ENCODE results near the gene ZNF536.

ZNF536 gene

DNA sequence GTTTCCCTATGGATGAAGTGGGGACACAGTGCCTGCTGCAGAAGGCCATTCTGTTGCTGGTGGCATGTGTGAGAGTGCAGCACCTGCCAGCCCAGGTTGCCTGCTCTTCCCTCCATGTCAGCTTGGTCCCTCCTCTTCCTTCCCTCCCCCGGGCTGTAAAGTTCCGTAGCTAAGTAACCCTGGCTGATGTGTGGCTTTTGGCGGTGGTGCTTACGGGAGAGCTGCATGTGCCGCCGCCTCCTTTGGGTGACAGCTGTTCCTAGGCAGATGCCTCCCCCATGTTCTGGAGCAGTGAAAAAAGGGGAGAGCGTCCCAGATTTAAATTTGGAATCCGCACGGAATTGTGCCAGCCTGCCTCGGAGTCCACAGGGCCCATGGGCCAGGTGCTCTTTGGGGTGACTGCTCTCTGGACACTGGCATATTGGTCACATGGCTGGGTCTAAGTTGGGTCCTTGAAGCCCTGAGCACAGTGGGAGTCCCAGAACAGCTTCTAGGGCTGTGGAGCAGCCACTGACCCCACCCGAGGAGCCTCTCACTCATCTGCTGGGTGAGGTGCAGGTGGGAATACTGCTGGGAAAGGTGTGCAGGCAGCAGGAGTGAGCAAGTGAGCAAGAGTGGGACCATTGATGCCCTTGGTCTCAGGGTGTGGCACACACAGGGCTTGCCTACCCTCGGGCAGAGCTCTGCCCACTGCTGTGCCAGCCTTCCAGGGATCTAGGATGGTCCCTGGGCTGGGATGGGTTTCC is 33.1 kb upstream of the ZNF536 start:
- TF ChIP-seq, protein P1, sequence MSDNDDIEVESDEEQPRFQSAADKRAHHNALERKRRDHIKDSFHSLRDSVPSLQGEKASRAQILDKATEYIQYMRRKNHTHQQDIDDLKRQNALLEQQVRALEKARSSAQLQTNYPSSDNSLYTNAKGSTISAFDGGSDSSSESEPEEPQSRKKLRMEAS (IDR thresholded peaks at IDR 0.05; ENCODE audit: low read depth, low read length): no peak
- TF ChIP-seq POLR2A (IDR thresholded peaks at IDR 0.05; ENCODE audit: extremely low read depth, insufficient read length): no peak
- TF ChIP-seq MYC (IDR thresholded peaks at IDR 0.05; ENCODE audit: low read depth, low read length): no peak
- TF ChIP-seq, protein P2, sequence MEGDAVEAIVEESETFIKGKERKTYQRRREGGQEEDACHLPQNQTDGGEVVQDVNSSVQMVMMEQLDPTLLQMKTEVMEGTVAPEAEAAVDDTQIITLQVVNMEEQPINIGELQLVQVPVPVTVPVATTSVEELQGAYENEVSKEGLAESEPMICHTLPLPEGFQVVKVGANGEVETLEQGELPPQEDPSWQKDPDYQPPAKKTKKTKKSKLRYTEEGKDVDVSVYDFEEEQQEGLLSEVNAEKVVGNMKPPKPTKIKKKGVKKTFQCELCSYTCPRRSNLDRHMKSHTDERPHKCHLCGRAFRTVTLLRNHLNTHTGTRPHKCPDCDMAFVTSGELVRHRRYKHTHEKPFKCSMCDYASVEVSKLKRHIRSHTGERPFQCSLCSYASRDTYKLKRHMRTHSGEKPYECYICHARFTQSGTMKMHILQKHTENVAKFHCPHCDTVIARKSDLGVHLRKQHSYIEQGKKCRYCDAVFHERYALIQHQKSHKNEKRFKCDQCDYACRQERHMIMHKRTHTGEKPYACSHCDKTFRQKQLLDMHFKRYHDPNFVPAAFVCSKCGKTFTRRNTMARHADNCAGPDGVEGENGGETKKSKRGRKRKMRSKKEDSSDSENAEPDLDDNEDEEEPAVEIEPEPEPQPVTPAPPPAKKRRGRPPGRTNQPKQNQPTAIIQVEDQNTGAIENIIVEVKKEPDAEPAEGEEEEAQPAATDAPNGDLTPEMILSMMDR (IDR thresholded peaks at IDR 0.05; ENCODE audit: low read depth, low read length): no peak
- no peak overlapping the region for H3K4me3 ChIP-seq (ENCODE audit: low read depth, low read length)
- DNase-seq (ENCODE audit: low read depth): no peak

DNA sequence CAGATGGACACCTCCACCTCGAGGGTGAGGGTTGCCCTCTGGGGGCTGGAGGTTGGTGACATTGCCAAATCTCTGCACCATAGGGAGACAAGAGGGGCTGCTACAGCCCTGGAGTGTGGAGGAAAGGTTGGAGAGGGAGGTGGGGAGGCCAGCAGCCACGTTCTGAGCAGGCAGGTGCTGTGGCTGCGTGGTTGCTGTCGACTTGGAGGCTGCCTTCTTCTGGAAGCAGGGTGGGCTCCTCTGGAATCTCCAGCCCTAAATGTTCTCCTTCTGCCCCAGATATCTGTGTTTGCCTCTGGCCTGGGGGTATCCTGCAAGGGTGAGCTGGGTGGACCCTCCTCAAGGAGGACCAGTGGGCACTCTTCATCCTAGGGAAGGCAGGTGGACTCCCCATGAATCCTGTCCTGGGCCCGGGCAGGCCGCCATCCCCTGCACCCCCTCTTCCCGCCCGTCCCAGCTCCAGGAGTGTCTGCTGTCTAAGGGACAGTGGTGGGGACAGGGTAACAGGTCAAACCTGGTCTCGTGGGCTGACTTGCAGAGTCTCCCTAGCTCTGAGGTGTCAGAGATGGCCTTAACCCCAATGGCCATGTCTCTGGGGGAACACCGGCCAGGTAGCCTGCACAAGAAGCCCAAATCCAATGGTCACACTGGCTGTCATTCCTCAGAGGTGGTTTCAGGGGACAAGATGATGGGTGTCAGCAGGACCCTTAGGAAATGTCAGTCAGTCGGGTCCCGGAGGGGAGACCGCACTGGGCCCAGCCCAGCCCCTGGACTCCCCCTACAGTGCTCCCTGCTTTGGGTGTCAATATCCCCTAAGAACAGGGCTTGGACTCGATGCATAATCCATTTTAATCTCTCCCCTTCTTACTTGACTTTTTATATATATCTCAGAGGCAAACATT is 32.3 kb upstream of the ZNF536 start:
- no peak overlapping the region for H3K4me3 ChIP-seq (ENCODE audit: low read depth, low read length)
- DNase-seq (ENCODE audit: low read depth): no peak
- TF ChIP-seq MYC (IDR thresholded peaks at IDR 0.05; ENCODE audit: low read depth, low read length) (no peak), POLR2A (IDR thresholded peaks at IDR 0.05; ENCODE audit: extremely low read depth, insufficient read length) (no peak)
- TF ChIP-seq, protein P2 (IDR thresholded peaks at IDR 0.05; ENCODE audit: low read depth, low read length): no peak
- TF ChIP-seq, protein P1 (IDR thresholded peaks at IDR 0.05; ENCODE audit: low read depth, low read length): no peak

DNA sequence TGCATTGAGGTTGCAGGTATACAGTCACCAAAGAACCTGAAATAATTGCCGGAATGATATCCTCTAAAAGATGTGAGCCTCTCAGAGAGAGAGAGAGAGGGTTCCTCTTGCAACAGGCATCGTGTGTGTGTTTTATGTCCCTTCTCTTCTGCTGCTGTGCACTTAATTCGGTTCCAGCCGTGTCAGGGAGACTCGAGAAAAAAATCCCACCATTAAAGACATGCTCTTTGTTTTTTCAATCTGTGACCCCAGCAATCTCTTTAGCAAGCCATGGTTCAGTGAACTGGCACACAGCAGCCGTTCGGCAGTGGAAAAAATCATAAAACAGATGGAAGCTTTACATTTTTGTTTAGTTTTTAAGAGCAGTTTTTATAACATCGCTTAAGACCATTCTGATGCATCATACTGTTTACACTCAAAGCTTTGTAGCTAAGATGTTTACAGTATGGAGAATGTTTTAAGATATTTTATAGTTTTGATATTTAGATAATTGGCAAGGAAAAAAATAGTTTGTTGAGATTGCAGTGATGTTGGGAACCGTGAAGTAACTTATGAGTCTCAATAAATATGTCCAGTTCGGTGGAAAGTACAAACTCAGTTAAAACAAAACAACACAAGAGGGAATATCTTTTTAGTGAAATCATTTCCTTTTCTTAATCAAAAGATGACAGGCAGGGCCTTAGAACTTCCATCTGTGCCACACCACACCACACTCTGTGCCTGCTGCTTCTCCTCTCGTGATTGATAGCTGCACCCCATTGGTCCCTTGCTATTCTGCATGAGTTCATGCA is 31.2 kb upstream of the ZNF536 start:
- H3K4me3 ChIP-seq (ENCODE audit: low read depth, low read length): no peak overlapping the region
- TF ChIP-seq POLR2A (IDR thresholded peaks at IDR 0.05; ENCODE audit: extremely low read depth, insufficient read length): no peak
- TF ChIP-seq, protein P1 (IDR thresholded peaks at IDR 0.05; ENCODE audit: low read depth, low read length): no peak
- TF ChIP-seq, protein P2 (IDR thresholded peaks at IDR 0.05; ENCODE audit: low read depth, low read length): no peak
- no peak for DNase-seq (ENCODE audit: low read depth)

DNA sequence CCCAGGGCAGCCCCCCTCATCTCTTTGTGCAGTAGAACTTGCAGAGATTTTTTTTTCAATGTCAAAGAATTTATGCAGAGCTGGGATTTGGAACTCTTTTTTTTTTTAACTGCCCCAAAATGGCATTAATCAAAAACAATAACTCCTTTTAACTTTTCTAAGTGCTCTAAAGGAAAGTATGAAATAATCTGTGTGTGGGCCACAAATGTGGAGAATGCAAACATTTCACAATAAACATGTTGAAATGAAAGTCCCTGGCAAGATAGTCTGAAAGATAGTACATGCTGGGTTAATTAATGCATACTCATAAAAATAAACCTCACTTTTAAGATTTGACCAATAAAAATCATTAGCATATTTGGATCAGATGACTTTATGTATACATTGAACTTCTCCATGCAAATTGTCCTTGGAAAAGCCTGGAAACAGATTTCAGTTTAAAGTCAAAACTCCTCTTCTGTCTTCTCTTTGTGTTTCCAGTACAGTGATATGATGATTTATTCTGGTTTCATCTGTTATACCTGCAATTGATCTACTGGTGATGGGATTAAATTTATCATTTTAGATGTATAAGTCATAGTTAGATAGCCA is 30.5 kb upstream of the ZNF536 start:
- no peak overlapping the region for H3K4me3 ChIP-seq (ENCODE audit: low read depth, low read length)
- no peak for DNase-seq (ENCODE audit: low read depth)
- TF ChIP-seq MYC (IDR thresholded peaks at IDR 0.05; ENCODE audit: low read depth, low read length) (no peak), POLR2A (IDR thresholded peaks at IDR 0.05; ENCODE audit: extremely low read depth, insufficient read length) (no peak)
- TF ChIP-seq, protein P2 (IDR thresholded peaks at IDR 0.05; ENCODE audit: low read depth, low read length): no peak
- TF ChIP-seq, protein P1 (IDR thresholded peaks at IDR 0.05; ENCODE audit: low read depth, low read length): no peak

DNA sequence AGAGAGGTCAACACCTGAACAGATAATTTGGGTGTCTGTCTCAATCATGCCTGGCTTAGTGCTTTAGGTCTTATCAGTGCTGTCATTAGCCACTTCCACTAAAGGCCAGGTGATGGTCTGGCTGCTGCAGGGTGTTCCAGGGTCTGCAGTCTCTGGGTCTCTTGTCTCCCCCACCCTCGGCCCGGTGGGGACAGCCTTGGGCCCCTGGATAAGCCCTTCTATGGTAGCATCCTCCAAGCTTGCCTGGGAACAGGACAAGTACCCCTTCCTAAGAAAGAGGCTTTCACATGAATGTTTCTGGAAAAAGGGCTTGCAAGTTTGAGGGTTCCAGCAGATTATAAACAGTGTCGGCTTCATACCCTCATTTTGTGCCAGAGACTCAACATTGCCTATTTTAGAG is 29.3 kb upstream of the ZNF536 start:
- DNase-seq (ENCODE audit: low read depth): no peak
- H3K4me3 ChIP-seq (ENCODE audit: low read depth, low read length): no peak overlapping the region
- TF ChIP-seq, protein P1 (IDR thresholded peaks at IDR 0.05; ENCODE audit: low read depth, low read length): no peak
- no peak for TF ChIP-seq MYC (IDR thresholded peaks at IDR 0.05; ENCODE audit: low read depth, low read length)
